Measurements from ENCODE around the gene AP4M1. TPM values are rescaled to one million over a fixed set of nuclear protein-coding genes. Genes with fewer than 3 reads are reported as not detected.
A peak's percentile ranks its signal among the peaks of the same experiment; 100 is the strongest.

The AP4M1 gene
- total RNA-seq, 2 experiments from 2014 or later = 12.6 to 12.7 TPM

- DNase-seq = peak; percentile 88
- Mint-ChIP-seq H3K36me3 (ENCODE audit: low read depth) (peaks cover 48% of the 10 kb centered on the region), H3K27ac (peak overlapping the region; percentile 96), H3K27me3 (ENCODE audit: low read depth) (no peaks in the 10 kb centered on the region), H3K4me3 (peak overlapping the region; percentile 91), H3K9me3 (no peaks in the 10 kb centered on the region), H3K4me1 (ENCODE audit: low read depth) (peaks cover 45% of the 10 kb centered on the region)
- CTCF ChIA-PET = interaction anchor here (0.9 to 1.1 kb wide), 3 partner anchors 18 to 106 kb away, joined by 3 to 6 read pairs (median 5); no protein-coding TSS in a partner anchor
- intact Hi-C loops (cut with micrococcal nuclease) = loop anchor here (1.0 to 2.0 kb wide), 8 partner anchors 11 to 329 kb away; partner anchors contain the start of genes CNPY4, GPC2, LAMTOR4 and MBLAC1
Measured at GRCh38 chr7:100100420-100101015, 925 bp upstream of the AP4M1 start.

DNA sequence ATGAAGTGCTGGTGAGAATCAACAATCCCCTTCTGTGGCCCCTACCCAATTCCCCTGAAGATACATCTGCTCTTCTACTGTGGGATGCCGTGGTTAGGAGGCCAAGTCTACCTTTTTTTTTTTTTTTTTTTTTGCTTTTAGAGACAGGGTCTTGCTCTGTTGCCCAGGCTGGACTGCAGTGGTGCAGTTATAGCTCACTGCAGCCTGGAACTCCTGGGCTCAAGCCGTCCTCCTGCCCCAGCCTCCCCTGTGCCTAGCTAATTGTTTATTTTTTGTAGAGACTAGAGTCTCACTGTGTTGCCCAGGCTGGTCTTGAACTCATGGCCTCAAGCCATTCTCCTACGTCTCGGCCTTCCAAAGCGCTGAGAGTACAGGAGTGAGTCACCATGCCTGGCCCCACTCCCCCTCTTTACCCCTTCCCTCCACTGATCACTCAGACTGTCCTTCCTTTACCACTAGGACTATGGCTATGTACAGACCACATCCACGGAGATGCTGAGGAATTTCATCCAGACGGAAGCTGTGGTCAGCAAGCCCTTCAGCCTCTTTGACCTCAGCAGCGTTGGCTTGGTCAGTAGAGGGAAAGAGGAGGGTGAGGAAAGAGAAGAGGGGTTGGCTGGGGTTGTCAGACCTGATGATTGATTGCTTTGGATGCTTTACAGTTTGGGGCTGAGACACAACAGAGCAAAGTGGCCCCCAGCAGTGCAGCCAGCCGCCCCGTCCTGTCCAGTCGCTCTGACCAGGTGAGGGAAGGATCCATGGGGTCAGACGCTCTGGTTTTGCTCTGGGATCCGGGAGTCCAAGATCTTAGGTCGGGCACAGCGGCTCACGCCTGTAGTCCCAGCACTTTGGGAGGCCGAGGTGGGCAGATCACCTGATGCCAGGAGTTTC, 1.8 kb downstream of the AP4M1 start:
- Mint-ChIP-seq H3K36me3 (ENCODE audit: low read depth) (peaks cover 25% of the 10 kb centered on the region), H3K9me3 (no peaks in the 10 kb centered on the region), H3K4me1 (ENCODE audit: low read depth) (peaks cover 29% of the 10 kb centered on the region), H3K4me3 (peak overlapping the region; percentile 91), H3K27me3 (ENCODE audit: low read depth) (no peaks in the 10 kb centered on the region), H3K27ac (no peak overlapping the region)
- no peak for DNase-seq
- CTCF ChIA-PET = interaction anchor here (1.1 to 2.1 kb wide), 5 partner anchors 8 to 304 kb away, joined by 3 to 7 read pairs (median 4); no protein-coding TSS in a partner anchor
- intact Hi-C loops (cut with micrococcal nuclease) = no loop called here

DNA sequence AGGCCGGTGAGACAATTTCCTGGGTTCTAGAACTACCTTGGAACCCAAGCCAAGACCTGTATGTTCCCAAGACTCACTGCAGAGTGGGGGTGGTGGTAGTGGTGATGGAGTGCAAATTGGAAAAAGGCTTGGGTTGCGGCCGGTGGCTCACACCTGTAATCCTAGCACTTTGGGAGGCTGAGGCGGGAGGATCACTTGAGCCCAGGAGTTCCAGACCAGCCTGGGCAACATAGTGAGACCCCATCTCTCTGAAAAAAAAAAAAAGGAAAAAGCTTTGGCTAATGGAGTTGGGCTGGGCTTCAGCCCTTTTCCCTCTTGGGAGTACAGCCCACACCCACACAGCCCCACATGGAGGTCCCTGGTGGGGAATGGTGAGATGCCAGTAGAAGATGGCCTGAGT, 4.1 kb downstream of the AP4M1 start:
- intact Hi-C loops (cut with micrococcal nuclease) = no loop called here
- DNase-seq = no peak
- Mint-ChIP-seq H3K9me3 (no peaks in the 10 kb centered on the region), H3K4me1 (ENCODE audit: low read depth) (peaks cover 11% of the 10 kb centered on the region), H3K4me3 (no peak overlapping the region), H3K27ac (no peak overlapping the region), H3K36me3 (ENCODE audit: low read depth) (peaks cover 6% of the 10 kb centered on the region), H3K27me3 (ENCODE audit: low read depth) (no peaks in the 10 kb centered on the region)
- CTCF ChIA-PET = no interaction called here

GRCh38 chr7:100106633-100107032, 5.2 kb downstream of the AP4M1 start:
- Mint-ChIP-seq H3K27me3 (ENCODE audit: low read depth) (no peaks in the 10 kb centered on the region), H3K4me1 (ENCODE audit: low read depth) (peaks cover 10% of the 10 kb centered on the region), H3K9me3 (no peaks in the 10 kb centered on the region), H3K4me3 (no peak overlapping the region), H3K27ac (no peak overlapping the region), H3K36me3 (ENCODE audit: low read depth) (peaks cover 8% of the 10 kb centered on the region)
- intact Hi-C loops (cut with micrococcal nuclease) = no loop called here
- CTCF ChIA-PET = no interaction called here
- DNase-seq = no peak

GRCh38 chr7:100107125-100107737, 5.8 kb downstream of the AP4M1 start:
- Mint-ChIP-seq H3K36me3 (ENCODE audit: low read depth) (peaks cover 8% of the 10 kb centered on the region), H3K27ac (no peak overlapping the region), H3K4me1 (ENCODE audit: low read depth) (peaks cover 10% of the 10 kb centered on the region), H3K9me3 (no peaks in the 10 kb centered on the region), H3K27me3 (ENCODE audit: low read depth) (no peaks in the 10 kb centered on the region), H3K4me3 (no peak overlapping the region)
- DNase-seq = no peak
- intact Hi-C loops (cut with micrococcal nuclease) = no loop called here
- CTCF ChIA-PET = no interaction called here

- no peaks in the 10 kb centered on the region for H3K9me3 Mint-ChIP-seq
- intact Hi-C loops (cut with micrococcal nuclease) = no loop called here
- DNase-seq = no peak
- H3K4me3 Mint-ChIP-seq = no peak overlapping the region
- no peaks in the 10 kb centered on the region for H3K27me3 Mint-ChIP-seq (ENCODE audit: low read depth)
- H3K4me1 Mint-ChIP-seq (ENCODE audit: low read depth) = peaks cover 4% of the 10 kb centered on the region
- CTCF ChIA-PET = no interaction called here
- H3K36me3 Mint-ChIP-seq (ENCODE audit: low read depth) = peaks cover 8% of the 10 kb centered on the region
- no peak overlapping the region for H3K27ac Mint-ChIP-seq
Measured at GRCh38 chr7:100107890-100108289, 6.4 kb downstream of the AP4M1 start.

GRCh38 chr7:100109521-100110163, 8.2 kb downstream of the AP4M1 start:
- CTCF ChIA-PET = interaction anchor here (0.5 to 0.6 kb wide), 2 partner anchors 22 to 275 kb away, joined by 3 to 5 read pairs; no protein-coding TSS in a partner anchor

DNA sequence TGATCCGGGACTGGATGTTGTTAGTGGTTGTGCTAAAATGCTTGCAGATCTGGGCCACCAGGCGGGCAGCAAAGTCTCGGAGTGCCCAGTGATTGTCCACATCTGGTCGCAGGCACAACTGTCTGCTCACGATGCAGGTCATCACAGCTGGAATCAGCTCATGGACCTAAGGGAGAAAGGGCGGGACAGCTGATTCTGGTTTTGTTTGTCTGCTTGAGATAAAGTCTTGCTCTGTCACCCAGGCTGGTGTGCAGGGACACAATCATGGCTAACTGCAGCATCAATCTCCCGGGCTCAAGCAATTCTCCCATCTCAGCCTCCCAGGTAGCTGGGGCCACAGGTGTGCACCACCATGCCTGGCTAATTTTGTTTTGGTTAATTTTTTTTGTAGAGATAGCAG, 9.7 kb downstream of the AP4M1 start:
- no peak for DNase-seq
- CTCF ChIA-PET = interaction anchor here (1.2 kb wide), 1 partner anchor 9 kb away, joined by 3 read pairs; no protein-coding TSS in a partner anchor
- Mint-ChIP-seq H3K36me3 (ENCODE audit: low read depth) (peaks cover 10% of the 10 kb centered on the region), H3K4me1 (ENCODE audit: low read depth) (no peaks in the 10 kb centered on the region), H3K27me3 (ENCODE audit: low read depth) (no peaks in the 10 kb centered on the region), H3K27ac (no peak overlapping the region), H3K4me3 (no peak overlapping the region), H3K9me3 (no peaks in the 10 kb centered on the region)
- intact Hi-C loops (cut with micrococcal nuclease) = no loop called here

More at GRCh38 chr7:100109521-100110163, 8.2 kb downstream of the AP4M1 start:
- Mint-ChIP-seq H3K27me3 (ENCODE audit: low read depth) (no peaks in the 10 kb centered on the region), H3K4me1 (ENCODE audit: low read depth) (no peaks in the 10 kb centered on the region), H3K27ac (no peak overlapping the region), H3K36me3 (ENCODE audit: low read depth) (peaks cover 10% of the 10 kb centered on the region), H3K4me3 (no peak overlapping the region), H3K9me3 (no peaks in the 10 kb centered on the region)
- no peak for DNase-seq
- intact Hi-C loops (cut with micrococcal nuclease) = no loop called here

DNA sequence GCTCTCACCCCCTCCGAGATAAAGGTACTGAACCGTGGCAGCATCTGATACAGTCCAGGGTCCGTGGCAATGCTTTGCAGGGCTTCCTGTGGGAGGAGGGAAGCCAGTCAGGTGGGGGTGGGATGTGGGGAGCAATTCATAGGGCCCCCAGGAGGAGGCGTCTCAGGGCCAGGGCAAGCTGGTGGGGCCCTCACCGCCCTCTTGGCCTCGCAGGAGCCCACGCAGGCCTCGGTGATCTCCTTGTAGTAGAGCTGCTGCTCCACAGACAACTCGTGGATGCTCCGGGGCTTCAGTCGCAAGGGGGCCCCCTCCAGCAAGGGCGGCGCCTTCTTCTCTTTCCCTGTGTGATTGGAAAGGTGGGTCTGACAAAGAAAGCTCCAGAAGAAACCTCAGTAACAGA, 10.5 kb downstream of the AP4M1 start:
- H3K9me3 Mint-ChIP-seq = no peaks in the 10 kb centered on the region
- H3K4me3 Mint-ChIP-seq = no peak overlapping the region
- H3K4me1 Mint-ChIP-seq (ENCODE audit: low read depth) = no peaks in the 10 kb centered on the region
- CTCF ChIA-PET = interaction anchor here (1.2 kb wide), 1 partner anchor 9 kb away, joined by 3 read pairs; no protein-coding TSS in a partner anchor
- no peak for DNase-seq
- peaks cover 12% of the 10 kb centered on the region for H3K36me3 Mint-ChIP-seq (ENCODE audit: low read depth)
- H3K27me3 Mint-ChIP-seq (ENCODE audit: low read depth) = no peaks in the 10 kb centered on the region
- H3K27ac Mint-ChIP-seq = no peak overlapping the region
- intact Hi-C loops (cut with micrococcal nuclease) = no loop called here

GRCh38 chr7:100115026-100115425, 13.6 kb downstream of the AP4M1 start:
- intact Hi-C loops (cut with micrococcal nuclease) = no loop called here
- CTCF ChIA-PET = no interaction called here
- no peak overlapping the region for H3K4me3 Mint-ChIP-seq

DNA sequence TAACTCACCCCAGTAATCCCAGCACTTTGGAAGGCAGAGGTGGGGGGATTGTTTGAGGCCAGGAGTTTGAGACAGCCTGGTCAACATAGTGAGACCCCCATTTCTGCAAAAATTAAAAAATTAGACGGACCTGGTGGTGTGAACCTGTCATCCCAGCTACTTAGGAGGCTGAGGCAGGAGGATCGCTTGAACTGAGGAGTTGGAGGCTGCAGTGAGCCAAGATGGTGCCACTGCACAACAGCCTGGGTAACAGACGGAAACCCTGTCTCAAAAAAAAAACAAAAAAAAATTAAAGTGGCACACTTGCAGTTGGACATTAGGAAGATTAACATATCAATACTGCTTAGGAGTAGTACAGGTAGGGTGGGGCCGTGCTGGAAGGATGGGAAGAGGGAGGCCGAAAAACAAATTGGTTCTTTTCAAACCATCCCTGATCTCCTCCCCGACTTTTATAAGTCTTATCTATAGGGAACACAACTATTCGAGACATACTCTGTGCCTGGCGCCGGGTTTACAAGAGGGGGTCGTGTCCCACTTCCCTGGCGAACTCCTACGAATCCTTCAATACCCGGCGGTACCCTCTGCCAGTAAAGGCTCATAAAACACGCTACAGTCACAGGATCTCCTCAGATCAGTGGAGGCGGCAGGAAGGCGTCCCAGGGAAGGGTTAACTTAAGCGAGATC, 17.1 kb downstream of the AP4M1 start:
- CTCF ChIA-PET = no interaction called here
- peaks cover 17% of the 10 kb centered on the region for H3K4me1 Mint-ChIP-seq (ENCODE audit: low read depth)
- no peak for DNase-seq
- intact Hi-C loops (cut with micrococcal nuclease) = loop anchor here (1.0 kb wide), 3 partner anchors 9 to 311 kb away; partner anchors contain the start of genes AP4M1, MCM7 and MEPCE
- peaks cover 6% of the 10 kb centered on the region for H3K36me3 Mint-ChIP-seq (ENCODE audit: low read depth)
- no peaks in the 10 kb centered on the region for H3K9me3 Mint-ChIP-seq
- H3K27ac Mint-ChIP-seq = peak overlapping the region; percentile 95
- no peaks in the 10 kb centered on the region for H3K27me3 Mint-ChIP-seq (ENCODE audit: low read depth)
- H3K4me3 Mint-ChIP-seq = peak overlapping the region; percentile 93

More at GRCh38 chr7:100115026-100115425, 13.6 kb downstream of the AP4M1 start:
- no peaks in the 10 kb centered on the region for H3K27me3 Mint-ChIP-seq (ENCODE audit: low read depth)
- H3K9me3 Mint-ChIP-seq = no peaks in the 10 kb centered on the region
- H3K27ac Mint-ChIP-seq = no peak overlapping the region
- DNase-seq = no peak
- peaks cover 8% of the 10 kb centered on the region for H3K36me3 Mint-ChIP-seq (ENCODE audit: low read depth)
- peaks cover 10% of the 10 kb centered on the region for H3K4me1 Mint-ChIP-seq (ENCODE audit: low read depth)
